ENCODE data around the gene KIF3C. TPM values are rescaled to one million over a fixed set of nuclear protein-coding genes. Genes with fewer than 3 reads are reported as not detected.
"Not testable (repeated sequence)": the region's sequence is repeated elsewhere in the genome, so short reads cannot be mapped to it uniquely, and the experiment has no call there.

KIF3C gene
- total and polyA plus RNA-seq, 9 of the 15 experiments (the other 6 are each of a cell fraction or from before 2014, with no cell fraction given): 0.69 to 6.7 (median 3.3) TPM

DNA sequence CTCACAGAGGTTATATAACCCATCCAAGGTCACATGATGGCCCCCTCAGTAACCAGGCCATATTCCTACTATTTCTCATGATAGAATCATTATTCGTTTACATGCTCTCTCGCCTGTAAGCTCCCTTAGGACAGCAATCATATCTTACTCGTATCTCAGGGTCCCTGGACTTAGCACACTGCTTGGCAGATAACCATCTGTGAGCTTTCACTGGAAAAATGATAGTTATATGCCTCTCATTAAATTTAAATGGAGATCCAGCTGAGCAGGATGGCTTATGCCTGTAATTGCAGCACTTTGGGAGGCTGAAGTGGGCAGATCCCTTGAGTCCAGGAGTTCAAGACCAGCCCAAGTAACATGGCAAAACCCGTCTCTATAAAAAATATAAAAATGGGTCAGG lies 21.9 kb downstream of the KIF3C start:
- Histone ChIP-seq H2AFZ (ENCODE audit: low read depth, low read length) (no peak overlapping the region), H3K4me1 (replicated peaks in 1 of 2; ENCODE audit: control insufficient read depth in 2 of 2, insufficient read depth in 2 of 2, low read length in 2 of 2) (peaks cover 0 to 7% of the 10 kb centered on the region in 2 experiments; a peak in 2 of 5 replicates), H3K36me3 (ENCODE audit: control insufficient read depth, insufficient read depth, low read length) (no peaks in the 10 kb centered on the region), H3K4me2 (ENCODE audit: insufficient read depth, low read length) (no peak overlapping the region), H4K20me1 (replicated peaks; ENCODE audit: control insufficient read depth, insufficient read depth, low read length) (peaks cover 10% of the 10 kb centered on the region; the same call in 1 of the 2 replicates), H3K27me3 (ENCODE audit: control insufficient read depth in 2 of 2, insufficient read depth in 2 of 2, low read length in 2 of 2) (no peaks in the 10 kb centered on the region), H3K9me3 (replicated peaks; ENCODE audit: control insufficient read depth, insufficient read depth, low read depth, low read length) (no peaks in the 10 kb centered on the region), H3K27ac (ENCODE audit: extremely low read depth, low read depth, low read length) (no peak overlapping the region), H3K9me1 (ENCODE audit: control insufficient read depth, insufficient read depth, low read length) (no peaks in the 10 kb centered on the region), H3K9ac (ENCODE audit: insufficient read depth in 1 of 2, low read depth in 2 of 2, low read length in 2 of 2) (no peak overlapping the region), H3K79me2 (ENCODE audit: control insufficient read depth, insufficient read depth, low read length) (no peaks in the 10 kb centered on the region), H3K4me3 (no peak overlapping the region)
- ChIA-PET POLR2A (interaction anchor here (0.5 to 1.2 kb wide), 6 partner anchors 17 to 714 kb away, joined by 3 to 4 read pairs (median 3); partner anchors contain the start of genes KIF3C and RAB10), CTCF (ENCODE audit: low intra/inter-chr PET ratio) (no interaction called here)
- DNase-seq (ENCODE audit: extremely low read depth in 1 of 4, low spot score in 3 of 4) (no peak), FAIRE-seq (no peak), ATAC-seq (no peak)
- TF ChIP-seq, protein P1, sequence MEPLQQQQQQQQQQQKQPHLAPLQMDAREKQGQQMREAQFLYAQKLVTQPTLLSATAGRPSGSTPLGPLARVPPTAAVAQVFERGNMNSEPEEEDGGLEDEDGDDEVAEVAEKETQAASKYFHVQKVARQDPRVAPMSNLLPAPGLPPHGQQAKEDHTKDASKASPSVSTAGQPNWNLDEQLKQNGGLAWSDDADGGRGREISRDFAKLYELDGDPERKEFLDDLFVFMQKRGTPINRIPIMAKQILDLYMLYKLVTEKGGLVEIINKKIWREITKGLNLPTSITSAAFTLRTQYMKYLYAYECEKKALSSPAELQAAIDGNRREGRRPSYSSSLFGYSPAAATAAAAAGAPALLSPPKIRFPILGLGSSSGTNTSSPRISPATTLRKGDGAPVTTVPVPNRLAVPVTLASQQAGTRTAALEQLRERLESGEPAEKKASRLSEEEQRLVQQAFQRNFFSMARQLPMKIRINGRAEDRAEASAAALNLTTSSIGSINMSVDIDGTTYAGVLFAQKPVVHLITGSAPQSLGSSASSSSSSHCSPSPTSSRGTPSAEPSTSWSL (CRISPR knock-in tag; IDR thresholded peaks at IDR 0.05; ENCODE audit: borderline replicate concordance): no peak
- no peak for TF ChIP-seq NFATC3 (IDR thresholded peaks at IDR 0.05)
- TF ChIP-seq, protein P2, sequence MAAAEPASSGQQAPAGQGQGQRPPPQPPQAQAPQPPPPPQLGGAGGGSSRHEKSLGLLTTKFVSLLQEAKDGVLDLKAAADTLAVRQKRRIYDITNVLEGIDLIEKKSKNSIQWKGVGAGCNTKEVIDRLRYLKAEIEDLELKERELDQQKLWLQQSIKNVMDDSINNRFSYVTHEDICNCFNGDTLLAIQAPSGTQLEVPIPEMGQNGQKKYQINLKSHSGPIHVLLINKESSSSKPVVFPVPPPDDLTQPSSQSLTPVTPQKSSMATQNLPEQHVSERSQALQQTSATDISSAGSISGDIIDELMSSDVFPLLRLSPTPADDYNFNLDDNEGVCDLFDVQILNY (CRISPR knock-in tag; IDR thresholded peaks at IDR 0.05): no peak
- TF ChIP-seq ZNF785 (CRISPR knock-in tag; IDR thresholded peaks at IDR 0.05): no peak
- TF ChIP-seq, protein P3, sequence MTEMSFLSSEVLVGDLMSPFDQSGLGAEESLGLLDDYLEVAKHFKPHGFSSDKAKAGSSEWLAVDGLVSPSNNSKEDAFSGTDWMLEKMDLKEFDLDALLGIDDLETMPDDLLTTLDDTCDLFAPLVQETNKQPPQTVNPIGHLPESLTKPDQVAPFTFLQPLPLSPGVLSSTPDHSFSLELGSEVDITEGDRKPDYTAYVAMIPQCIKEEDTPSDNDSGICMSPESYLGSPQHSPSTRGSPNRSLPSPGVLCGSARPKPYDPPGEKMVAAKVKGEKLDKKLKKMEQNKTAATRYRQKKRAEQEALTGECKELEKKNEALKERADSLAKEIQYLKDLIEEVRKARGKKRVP (CRISPR knock-in tag; IDR thresholded peaks at IDR 0.05): no peak
- no peak for TF ChIP-seq SPI1 (IDR thresholded peaks at IDR 0.05; ENCODE audit: borderline replicate concordance, low read depth, low read length)
- TF ChIP-seq BRF1 (IDR thresholded peaks at IDR 0.05; ENCODE audit: borderline replicate concordance, extremely low read depth, insufficient read length): no peak
- no peak for TF ChIP-seq ZBTB17 (CRISPR knock-in tag; IDR thresholded peaks at IDR 0.05)
- TF ChIP-seq, protein P4, sequence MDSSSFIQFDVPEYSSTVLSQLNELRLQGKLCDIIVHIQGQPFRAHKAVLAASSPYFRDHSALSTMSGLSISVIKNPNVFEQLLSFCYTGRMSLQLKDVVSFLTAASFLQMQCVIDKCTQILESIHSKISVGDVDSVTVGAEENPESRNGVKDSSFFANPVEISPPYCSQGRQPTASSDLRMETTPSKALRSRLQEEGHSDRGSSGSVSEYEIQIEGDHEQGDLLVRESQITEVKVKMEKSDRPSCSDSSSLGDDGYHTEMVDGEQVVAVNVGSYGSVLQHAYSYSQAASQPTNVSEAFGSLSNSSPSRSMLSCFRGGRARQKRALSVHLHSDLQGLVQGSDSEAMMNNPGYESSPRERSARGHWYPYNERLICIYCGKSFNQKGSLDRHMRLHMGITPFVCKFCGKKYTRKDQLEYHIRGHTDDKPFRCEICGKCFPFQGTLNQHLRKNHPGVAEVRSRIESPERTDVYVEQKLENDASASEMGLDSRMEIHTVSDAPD (CRISPR knock-in tag; IDR thresholded peaks at IDR 0.05): no peak
- WGBS (ENCODE audit: insufficient coverage, low coverage, missing lambda C conversion rate): 64% methylated on average over 4 of the region's 4 CpGs
- intact Hi-C loops (cut with micrococcal nuclease): no loop called here
- in situ Hi-C loops (cut with MboI): no loop called here
- BruUV-seq (replicated peaks): no TSS peak

DNA sequence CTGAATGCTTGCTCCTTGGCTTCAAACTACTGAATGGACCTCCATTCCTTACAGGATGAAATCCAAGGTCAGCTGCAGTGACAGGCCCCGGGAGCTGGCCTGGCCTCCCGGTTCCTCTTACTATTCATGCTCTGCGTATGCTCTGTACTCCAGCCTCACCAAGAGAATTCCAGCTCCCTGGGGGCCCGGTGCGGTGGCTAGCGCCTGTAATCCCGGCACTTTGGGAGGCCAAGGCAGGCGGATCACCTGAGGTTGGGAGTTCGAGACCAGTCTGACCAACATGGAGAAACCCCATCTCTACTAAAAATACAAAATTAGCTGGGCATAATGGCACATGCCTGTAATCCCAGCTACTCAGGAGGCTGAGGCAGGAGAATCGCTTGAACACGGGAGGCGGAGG lies 23.7 kb downstream of the KIF3C start:
- H3K4me1 ChIP-seq (replicated peaks in 1 of 2; ENCODE audit: control insufficient read depth in 2 of 2, insufficient read depth in 2 of 2, low read length in 2 of 2); H3K4me2 ChIP-seq (ENCODE audit: insufficient read depth, low read length); ATAC-seq; DNase-seq (ENCODE audit: extremely low read depth in 1 of 4, low spot score in 3 of 4); H4K20me1 ChIP-seq (replicated peaks; ENCODE audit: control insufficient read depth, insufficient read depth, low read length); CTCF ChIA-PET (ENCODE audit: low intra/inter-chr PET ratio); H3K9me3 ChIP-seq (replicated peaks; ENCODE audit: control insufficient read depth, insufficient read depth, low read depth, low read length); BruUV-seq (replicated peaks); in situ Hi-C loops (cut with MboI); H3K36me3 ChIP-seq (ENCODE audit: control insufficient read depth, insufficient read depth, low read length); intact Hi-C loops (cut with micrococcal nuclease); H3K79me2 ChIP-seq (ENCODE audit: control insufficient read depth, insufficient read depth, low read length); H3K9me1 ChIP-seq (ENCODE audit: control insufficient read depth, insufficient read depth, low read length); H2AFZ ChIP-seq (ENCODE audit: low read depth, low read length); H3K27ac ChIP-seq (ENCODE audit: extremely low read depth, low read depth, low read length); H3K4me3 ChIP-seq; H3K27me3 ChIP-seq (ENCODE audit: control insufficient read depth in 2 of 2, insufficient read depth in 2 of 2, low read length in 2 of 2); FAIRE-seq; H3K9ac ChIP-seq (ENCODE audit: insufficient read depth in 1 of 2, low read depth in 2 of 2, low read length in 2 of 2): not testable (repeated sequence)
- POLR2A ChIA-PET: interaction anchor here (1.0 kb wide), 1 partner anchor 24 kb away, joined by 3 read pairs; no protein-coding TSS in a partner anchor
- WGBS (ENCODE audit: insufficient coverage, low coverage, missing lambda C conversion rate): 78% methylated on average over 11 of the region's 12 CpGs
